SK-MEL-5 (cell line): ENCODE results near the gene CACNA2D3. TPM values are rescaled to one million over a fixed set of nuclear protein-coding genes. Genes with fewer than 3 reads are reported as not detected.
"Not testable (repeated sequence)": the region's sequence is repeated elsewhere in the genome, so short reads cannot be mapped to it uniquely, and the experiment has no call there.

Source experiments
- DNase-seq: peaks from one replicate; pipeline ENCODE4 v3.0.0-alpha.2; 2016; ENCODE audit warnings: low read depth, low spot score
- in situ Hi-C: cut with HindIII; loops from 2 replicates; pipeline ENCODE4 v1.10.0; 2016; ENCODE audit warnings: low sequenced_read_pairs, high pct_unique_total_duplicates, low pct_unique_long_range_greater_than_20kb
- total RNA-seq: library from RNA; depleted of rRNA; stranded (reverse); fragments of >200 nt; shearing (Covaris generic); gene quantifications from 2 replicates; pipeline ENCODE4 v1.2.3, GENCODE V29; 2014

The CACNA2D3 gene
- total RNA-seq, 1 experiment from 2014 or later, result not detected

DNA sequence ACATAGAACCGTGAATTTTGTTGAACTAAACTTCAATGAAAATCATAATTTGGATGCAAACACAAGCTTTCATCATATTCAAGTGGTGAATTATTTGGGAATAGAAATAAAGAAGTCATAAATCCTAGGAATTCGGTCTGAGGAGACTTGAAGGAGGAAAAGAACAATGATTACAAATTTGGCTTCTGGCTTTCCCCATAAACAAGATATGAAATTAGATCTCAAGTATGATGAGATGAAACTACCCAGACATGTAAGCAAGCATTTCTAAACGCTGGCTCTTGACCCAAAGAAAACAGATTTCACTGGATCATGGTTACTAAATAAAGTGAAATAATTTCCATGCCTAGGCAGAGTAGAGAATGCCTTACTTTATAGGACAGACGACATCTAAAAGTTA, 952.4 kb downstream of the CACNA2D3 start:
- in situ Hi-C loops, result no loop called here
- no peak for DNase-seq

DNA sequence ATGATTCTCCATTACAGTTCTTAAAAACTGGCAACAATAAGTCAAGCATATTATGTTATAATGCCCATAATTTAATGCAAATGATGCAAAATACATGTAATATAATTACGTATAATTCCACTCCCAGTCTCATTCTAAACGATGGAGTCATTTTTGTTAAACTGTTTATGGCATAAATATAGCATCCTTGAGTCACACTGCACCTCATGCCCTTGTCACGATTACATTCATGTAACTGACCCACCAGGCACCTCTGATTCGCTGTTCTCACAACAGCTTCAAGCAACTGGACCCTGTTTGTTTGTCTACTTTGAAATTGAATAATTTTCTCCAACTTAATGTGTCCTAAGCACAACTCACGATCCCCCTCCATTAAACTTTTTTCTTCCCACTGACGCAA, 953.5 kb downstream of the CACNA2D3 start:
- no peak for DNase-seq
- in situ Hi-C loops, result no loop called here

DNA sequence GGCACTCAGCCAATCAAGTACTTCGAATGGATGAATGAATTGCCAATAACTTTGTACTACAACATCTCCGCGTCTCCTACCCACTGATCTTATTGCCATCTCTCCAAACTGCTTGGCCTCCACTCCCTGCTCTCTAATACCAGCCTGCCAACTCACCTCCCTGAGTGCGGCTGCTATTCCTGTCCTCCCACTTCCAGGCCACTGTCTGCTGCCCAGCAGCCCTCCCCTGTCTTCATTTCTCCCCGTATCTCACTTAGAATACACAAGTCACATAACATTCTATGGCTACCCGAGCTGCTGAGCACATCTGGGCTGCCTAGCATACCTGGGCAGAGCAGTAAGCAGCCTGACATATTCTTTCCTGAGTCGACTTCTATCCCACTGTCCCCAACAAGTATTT, 955.4 kb downstream of the CACNA2D3 start:
- in situ Hi-C loops, result no loop called here
- no peak for DNase-seq

DNA sequence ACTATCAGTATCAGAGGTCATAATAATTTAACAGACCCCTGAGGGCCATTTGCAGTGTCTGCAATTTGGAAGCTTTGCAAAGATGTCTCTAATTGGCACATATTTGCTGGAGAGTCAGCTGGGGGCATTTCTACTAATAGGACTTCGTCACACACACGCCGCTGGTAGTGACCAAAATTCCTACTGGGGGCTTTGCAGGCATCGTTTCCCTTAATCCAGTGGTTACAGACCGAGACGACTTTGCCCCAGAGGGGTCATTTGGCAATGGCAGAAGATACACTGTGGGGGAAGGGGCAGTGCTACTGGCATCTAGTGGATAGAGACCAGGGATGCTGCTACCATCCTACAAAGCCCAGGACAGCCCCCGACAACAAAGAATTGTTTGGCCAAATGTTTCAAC, 956.5 kb downstream of the CACNA2D3 start:
- in situ Hi-C loops, result no loop called here

DNA sequence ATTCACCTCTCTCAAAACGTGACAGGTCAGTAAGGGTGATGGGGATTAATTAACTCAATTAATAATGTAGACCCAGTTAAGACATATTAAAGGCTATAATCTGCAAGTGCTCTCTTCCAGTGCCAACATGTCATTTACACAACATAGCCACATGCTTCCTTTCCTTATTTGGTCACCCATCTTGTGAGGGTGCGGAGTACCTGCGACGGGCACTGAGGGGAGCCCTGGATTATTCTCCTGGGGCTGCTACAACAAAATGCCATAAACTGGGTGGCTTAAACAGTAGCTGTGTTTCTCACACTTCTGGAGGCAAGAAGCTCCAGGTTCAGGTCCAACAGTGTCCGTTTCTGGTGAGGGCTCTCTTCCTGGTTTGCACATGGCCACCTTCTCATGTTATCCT, 962.9 kb downstream of the CACNA2D3 start:
- in situ Hi-C loops, result no loop called here
- no peak for DNase-seq

More for the DNA sequence above, 956.5 kb downstream of the CACNA2D3 start:
- no peak for DNase-seq

DNA sequence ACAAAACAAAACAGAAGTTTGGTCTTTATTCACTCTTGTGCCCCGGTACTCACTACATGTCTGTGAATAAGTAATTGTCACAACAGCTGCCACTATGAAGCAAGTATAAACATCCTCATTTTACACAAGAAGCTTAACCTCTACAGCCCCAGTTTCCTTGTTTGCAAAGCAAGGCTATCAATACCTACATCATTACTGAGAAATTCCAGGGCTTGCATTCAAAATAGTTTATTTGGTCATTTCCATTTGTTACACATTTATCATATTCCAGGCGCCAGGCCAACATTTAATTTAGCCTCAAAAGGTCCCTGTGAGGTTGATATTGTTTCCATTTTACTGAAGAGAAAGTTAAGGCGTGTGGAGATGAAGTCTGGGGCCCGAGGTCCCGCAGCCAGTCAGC, 966.9 kb downstream of the CACNA2D3 start:
- in situ Hi-C loops, result no loop called here
- DNase-seq, result no peak

DNA sequence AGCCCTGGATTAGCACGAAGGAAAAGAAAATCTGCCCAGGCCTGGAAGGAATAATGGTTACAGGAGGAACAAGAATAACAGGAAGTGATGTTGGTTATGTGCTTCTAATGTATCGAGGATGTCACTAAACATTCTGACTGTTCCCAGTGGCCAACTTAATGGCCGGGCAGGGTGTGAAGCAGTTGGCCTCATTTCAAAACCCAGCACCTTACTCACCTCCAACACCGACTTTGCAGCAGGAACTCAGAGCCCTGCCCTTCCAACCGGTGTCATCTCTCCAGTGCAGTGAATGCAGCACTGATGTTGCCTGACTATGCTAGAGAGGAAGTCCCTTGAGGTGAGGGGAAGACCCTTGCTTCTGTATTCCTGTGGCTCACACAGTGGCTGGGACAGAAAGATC, 967.9 kb downstream of the CACNA2D3 start:
- in situ Hi-C loops, result no loop called here
- DNase-seq, result no peak

DNA sequence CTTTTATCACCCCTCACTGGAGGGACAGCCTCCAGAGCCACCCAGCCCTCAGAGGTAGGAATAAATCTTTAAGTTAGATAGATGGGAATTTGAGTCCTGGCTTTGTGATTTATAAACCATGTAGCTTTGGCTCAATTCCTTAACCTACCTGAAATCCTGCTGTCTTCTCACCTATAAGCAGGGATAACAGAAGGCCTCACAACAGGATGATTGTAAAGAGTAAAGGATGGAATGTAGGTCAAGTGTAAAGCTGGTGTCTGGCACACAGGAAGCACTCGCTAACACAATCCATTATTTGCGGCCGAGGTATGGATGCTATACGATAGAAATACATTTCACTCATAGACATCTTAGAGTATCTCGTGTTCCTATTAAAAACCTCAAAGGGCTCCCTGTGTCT, 968.4 kb downstream of the CACNA2D3 start:
- no peak for DNase-seq
- in situ Hi-C loops, result no loop called here

DNA sequence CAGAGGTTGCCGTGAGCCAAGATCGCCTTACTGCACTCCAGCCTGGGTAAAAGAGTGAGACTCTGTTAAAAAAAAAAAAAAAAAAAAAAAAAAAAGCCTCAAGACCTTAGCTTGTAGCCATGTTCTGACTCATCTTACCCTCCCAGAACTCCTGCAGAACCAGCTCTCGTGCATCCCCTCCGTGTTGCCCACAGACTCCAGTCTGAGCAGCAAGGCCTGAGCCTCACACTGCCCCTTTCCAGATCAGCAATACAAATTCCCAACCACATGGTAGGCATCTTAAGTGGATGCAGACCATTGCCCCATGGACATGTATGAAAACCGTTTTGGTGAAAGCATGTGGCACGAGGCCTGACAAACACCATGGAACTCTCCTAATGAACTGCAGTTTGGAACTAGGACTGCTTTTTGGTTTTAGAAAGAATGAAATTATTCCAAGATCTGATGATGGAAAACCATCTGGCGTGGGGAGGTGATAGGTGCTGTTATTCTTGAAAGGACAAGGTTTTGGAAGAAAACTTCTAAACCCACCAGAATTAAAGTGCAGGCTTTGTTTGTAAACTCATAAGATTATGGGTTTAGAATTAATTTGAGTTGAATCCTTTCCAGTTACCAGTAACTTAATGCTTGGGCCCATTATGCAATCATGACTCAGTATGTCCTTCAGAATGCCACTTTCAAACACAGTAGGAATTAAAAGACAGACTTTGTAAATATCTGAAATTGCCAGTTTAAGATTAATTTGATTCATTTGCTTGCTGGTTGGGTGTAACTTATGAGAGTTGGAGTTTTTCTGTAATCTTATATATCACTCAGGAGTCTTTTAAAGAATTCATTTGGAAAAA, 969.3 kb downstream of the CACNA2D3 start:
- no peak for DNase-seq
- in situ Hi-C loops, result no loop called here

DNA sequence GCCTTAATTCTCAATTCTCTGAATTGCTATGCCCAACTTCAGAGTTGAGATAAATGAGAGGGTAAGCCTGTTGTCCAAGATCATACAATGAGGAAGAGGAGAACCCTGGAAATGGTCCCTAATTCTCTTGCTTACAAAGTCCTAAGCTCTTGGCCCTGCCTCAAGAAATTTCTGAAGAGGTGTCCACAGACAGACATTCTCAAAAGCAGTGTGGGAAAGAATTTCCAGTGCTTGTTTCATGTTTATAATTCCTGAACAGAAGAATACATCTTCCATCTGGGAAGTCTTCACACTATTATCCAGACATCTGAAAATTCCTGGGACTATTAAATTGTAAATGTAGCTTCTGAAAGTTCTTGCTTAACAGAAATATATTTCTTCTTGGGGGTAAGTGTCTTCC, 972.3 kb downstream of the CACNA2D3 start:
- in situ Hi-C loops, result no loop called here
- no peak for DNase-seq

DNA sequence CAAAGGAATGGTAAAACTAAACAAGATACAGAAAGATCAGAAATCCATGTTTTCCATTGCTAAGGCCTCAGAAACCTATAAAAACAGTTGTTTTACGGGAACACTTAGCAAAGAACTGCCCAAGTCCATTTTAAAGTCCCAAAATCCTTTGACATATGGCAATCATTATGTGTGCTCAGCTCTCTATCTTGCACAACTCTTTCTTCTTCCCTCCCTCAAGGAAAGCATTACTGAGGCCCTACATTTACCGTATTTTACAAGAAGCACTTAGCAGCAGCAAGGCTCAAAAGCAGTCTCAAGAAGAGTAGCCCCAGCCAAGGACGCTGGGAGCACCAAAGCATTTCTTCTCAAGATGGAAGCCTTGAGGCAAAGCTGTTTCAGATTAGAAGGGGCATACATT, 975.1 kb downstream of the CACNA2D3 start:
- in situ Hi-C loops, result no loop called here
- no peak for DNase-seq

DNA sequence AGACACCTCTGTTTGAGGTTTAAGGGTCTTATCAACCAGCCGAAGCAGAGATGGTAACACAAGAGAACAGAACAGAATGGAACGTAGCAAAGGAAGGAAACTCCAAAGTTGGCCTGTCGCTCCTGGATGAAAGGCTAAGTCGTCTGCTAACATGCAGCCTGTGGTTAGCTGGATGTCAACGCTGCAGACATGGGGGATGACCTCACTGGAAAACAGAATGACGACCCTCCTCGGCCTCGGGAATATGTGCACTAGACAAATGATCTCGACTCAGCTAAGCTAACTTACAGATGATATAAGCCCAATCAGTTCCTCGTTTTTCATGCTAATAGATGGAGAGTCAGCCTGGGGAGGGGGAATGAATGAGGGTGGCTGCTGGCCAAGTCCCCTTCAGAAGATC, 983.3 kb downstream of the CACNA2D3 start:
- DNase-seq, result no peak
- in situ Hi-C loops, result no loop called here

DNA sequence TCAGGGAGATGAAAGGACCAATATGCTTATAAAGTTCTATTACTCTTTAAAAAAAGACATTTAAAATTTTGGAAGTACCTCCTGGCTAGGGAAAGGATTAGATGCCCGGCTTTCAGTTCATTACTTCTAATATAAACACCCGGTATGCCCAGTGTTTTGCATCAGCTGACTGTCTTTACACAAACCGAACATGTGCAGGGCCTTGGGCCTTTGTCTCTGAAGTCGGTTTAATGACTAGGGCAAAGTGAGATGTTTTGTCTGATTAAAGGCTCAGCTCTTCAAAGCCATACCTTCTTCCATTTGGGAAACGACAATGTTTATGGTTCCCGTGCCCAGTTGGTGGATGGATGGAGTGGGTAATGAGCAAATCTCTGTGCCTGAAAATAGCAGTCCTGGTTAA, 984.8 kb downstream of the CACNA2D3 start:
- DNase-seq, result no peak
- in situ Hi-C loops, result no loop called here

DNA sequence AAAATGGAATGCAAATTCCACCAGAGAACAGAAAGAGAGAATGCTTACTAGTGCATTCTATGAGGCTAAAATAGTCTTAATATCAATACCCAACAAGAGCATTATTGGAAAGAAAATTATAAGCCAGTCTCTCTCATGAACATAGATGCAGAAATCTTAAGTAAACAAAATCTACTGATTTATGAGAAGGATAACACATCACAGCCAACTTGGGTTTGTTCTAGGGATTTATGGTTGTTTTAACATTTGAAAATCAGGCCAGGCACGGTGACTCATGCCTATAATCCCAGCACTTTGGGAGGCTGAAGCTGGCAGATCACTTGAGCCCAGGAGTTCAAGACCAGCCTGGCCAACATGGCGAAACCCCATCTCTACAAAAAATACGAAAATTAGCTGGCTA, 989.6 kb downstream of the CACNA2D3 start:
- DNase-seq, in situ Hi-C loops: not testable (repeated sequence)

DNA sequence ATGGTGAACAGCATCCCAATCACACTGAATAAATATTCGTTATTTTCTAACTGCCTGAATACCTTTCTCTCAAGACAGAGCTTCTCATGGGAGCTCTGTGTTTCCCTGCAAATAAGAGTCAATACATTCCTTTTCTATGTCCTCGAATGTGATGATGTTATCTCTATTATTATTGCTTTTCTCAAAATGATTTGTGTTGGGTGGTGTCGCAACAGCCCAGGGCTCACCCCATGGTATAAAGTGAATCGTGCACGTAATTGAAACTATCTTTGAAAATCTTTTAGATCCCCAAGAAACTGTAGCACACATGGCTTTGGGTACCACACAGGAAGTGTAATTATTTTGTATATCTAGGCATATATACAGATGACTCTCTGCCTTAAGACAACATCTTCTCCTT, 996.1 kb downstream of the CACNA2D3 start:
- in situ Hi-C loops, result no loop called here
- DNase-seq, result no peak

DNA sequence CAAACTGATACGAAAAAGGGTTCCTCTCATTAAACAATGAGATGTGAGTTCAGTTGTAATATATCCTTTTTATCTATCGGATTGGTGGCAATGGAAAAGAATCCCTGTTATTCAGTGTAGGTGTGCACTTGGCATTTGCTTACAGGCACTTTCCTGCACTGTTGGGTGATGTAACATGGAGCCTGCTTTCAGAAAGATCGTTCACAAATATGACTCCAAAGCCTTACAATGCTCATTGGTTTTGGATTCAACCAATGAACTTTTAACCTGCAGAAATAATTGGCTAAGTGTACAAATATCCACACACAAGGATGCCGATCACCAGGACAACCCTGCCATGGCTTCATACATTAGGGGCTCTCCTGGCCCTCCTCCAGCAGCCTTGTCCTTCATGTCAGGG, 996.9 kb downstream of the CACNA2D3 start:
- no peak for DNase-seq
- in situ Hi-C loops, result no loop called here

DNA sequence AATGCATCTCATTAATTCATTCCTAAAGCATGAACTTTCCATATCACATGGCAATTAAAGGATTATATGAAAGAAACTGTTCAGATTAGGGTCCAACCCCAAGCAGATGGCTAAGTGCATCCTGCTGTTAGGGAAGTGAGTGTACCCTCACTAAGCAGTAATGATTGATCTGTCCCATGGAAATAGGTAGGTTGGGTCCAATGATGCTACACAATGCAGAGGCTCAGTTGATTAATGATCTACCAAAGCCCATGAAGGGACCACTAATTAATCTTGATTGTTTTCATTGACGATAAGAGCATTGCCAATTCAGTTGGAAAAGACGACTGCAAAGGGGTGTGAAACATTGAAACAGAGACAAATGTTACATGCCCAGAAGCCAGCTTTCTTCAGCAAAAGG, 1000.0 kb downstream of the CACNA2D3 start:
- no peak for DNase-seq
- in situ Hi-C loops, result no loop called here
